Measurements from ENCODE around the gene FAM53B.

Gene FAM53B

DNA sequence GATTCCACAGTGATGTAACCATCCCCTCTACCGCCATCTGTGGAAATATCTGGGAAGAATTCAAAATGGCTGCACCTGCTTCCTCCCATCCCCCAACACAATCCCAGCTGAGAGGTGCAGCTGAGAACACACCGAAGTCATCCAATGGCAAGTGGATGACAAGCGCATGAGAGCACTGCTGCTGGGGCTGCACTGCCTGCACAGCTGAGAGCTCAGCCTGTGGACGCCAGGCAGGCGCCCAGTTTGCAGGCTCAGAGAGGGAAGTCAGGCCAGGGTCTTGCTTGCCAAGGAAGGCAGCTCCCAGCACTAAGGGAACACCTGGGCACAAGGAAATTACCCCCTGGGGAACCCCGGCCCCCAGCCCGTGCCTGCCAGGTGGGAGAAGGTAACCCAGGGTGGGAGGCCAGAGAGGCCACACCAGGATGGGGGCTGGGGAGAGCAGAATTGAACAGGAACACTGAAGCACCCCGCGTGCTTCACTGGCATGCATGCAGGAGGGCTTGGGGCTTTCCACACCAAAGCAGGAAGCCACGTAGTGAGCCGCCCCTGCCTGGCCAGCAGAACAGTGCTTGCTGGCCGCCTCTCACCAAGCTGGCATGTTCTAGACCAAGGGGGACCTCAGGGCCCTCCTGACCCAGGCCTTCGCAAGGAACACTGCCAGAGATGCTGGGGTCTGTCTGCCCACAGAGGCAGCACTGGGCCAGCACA, 46.2 kb downstream of the FAM53B start:
- DNase-seq (ENCODE audit: low read depth in 2 of 2) = no peak

- DNase-seq (ENCODE audit: low read depth in 2 of 2) = no peak
These were observed 46.7 kb downstream of the FAM53B start for GRCh38 chr10:124697443-124697836.

DNA sequence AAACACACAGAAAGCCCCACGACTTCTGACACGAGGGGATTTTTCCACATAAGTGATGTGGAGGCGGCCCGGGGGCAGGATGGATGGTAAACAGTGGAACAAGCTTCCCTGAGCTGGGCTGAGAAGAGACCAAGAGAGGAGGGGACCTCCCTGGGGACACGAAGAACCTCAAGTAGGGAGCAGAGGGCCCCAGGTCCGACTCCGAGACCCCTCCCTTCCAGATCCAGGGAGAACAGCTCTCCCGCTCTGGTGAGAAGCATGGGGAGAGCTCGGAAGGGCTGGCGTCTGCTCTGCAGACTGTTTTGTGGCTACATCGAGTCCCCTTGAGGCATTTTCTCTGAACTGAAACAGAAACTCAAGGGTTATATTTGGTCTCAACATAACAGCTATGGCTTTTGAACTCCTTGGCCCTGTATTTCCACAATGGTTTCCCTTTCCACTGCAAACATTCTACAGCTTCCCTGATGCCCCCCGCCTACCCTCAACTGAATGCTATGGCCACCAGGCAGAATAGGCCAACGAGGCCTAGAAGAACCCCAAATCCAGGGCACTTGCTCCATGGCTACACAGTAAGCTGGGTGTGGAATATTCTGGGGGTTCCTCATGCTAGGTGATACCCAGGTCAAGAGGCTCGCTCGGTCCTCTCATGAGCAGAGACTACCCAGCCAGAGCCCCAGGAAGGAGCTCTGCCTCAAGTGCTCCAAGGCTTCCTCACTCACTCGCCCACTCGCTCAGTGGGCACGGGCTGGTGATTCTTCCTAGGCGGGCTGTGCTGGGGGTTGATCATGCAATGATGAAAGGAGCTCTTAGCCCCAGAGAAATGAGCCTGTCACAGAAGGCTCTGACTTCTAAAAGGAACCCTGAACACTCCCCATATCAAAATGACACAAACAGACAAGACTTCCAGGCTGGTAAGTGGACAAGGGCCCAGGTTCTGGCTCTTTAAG, 47.5 kb downstream of the FAM53B start:
- DNase-seq (ENCODE audit: low read depth in 2 of 2) = no peak

- DNase-seq (ENCODE audit: low read depth in 2 of 2) = no peak
These were observed 48.9 kb downstream of the FAM53B start for GRCh38 chr10:124695259-124695658.

DNA sequence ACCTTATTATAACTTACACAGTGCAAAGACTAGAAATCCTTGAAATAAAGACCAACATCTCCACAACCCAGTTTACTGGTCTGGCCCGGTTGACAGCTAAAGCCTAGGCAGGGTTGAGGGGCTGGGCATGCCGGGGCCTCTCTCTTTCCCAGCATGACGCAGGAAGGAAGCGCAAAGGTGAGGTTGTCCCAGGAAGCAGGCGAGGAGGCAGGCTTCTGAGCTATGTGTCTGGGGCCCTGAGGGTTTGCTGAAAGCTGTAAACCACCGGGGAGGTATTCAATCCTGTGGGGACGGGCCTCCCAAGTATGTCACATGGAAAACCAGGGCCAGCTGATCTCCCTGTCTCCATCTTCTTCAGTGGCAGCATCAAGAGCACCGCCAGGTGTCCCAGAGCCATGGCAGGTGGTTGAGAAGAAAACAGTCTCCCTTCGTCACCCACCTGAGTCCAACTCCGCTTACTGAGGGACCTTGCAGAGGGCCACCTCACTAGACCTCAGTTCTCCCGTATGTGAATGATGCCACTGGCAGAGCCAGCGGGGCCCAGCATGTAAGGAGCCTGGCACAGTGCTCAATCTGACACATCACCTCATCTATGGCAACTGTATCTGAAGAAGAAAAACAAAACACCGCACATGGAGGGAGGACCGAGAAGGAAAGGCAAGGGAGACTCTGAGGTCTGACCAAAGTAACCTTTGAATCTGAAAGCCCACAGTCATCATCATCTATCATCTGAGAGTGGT, 49.5 kb downstream of the FAM53B start:
- no peak for DNase-seq (ENCODE audit: low read depth in 2 of 2)

GRCh38 chr10:124693801-124694416, 50.3 kb downstream of the FAM53B start:
- DNase-seq (ENCODE audit: low read depth in 2 of 2) = no peak

DNA sequence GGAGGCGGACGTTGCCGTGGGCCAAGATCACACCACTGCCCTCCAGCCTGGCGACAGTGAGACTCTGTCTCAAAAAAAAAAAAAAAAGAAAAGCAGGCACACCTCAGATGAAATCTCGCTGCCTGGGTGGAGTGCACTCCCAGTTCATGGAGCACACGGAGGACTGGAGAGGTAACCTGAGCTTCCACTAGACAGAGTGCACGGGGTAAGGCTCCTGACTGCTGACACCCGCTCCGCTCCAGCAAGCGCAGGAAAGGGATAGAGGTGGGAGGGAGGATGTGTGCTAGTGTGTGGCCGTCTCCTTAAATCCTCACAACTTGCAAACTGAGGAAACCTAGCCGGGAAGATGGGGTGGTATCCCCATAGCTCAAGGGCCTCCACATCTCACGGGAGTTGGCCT, 50.8 kb downstream of the FAM53B start:
- no peak for DNase-seq (ENCODE audit: low read depth in 2 of 2)

GRCh38 chr10:124692100-124692446, 52.1 kb downstream of the FAM53B start:
- DNase-seq (ENCODE audit: low read depth in 2 of 2) = no peak

- DNase-seq (ENCODE audit: low read depth in 2 of 2) = no peak
These were observed 52.6 kb downstream of the FAM53B start for GRCh38 chr10:124691421-124692099.

GRCh38 chr10:124691002-124691401, 53.2 kb downstream of the FAM53B start:
- DNase-seq (ENCODE audit: low read depth in 2 of 2) = no peak

DNA sequence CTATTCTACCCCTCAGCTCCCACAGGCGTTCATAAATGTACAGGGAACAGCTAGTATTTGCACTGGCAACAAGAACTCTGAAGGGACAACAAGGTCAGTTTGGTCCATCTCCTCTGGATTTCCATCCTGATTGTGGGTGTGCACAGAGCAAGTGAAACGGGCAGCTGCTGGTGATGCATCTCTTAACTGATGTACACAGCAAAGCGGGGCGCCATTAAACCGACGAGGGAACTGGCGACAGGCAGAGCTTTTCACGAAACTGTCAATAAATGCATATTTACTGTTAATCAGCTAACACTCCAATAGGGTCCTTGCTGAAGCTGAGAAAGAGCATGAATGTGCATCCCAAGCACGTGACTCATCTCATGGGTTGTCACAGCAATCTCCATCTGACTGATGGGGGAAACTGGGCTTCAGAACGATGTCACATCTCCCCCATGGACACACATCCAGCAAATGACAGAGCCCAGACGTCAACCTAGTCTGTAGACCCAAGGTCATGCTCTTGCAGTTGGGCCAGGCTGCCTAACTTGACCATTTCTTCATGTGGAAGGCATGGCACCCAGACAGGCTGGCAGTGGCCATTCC, 54.2 kb downstream of the FAM53B start:
- DNase-seq (ENCODE audit: low read depth in 2 of 2) = no peak

DNA sequence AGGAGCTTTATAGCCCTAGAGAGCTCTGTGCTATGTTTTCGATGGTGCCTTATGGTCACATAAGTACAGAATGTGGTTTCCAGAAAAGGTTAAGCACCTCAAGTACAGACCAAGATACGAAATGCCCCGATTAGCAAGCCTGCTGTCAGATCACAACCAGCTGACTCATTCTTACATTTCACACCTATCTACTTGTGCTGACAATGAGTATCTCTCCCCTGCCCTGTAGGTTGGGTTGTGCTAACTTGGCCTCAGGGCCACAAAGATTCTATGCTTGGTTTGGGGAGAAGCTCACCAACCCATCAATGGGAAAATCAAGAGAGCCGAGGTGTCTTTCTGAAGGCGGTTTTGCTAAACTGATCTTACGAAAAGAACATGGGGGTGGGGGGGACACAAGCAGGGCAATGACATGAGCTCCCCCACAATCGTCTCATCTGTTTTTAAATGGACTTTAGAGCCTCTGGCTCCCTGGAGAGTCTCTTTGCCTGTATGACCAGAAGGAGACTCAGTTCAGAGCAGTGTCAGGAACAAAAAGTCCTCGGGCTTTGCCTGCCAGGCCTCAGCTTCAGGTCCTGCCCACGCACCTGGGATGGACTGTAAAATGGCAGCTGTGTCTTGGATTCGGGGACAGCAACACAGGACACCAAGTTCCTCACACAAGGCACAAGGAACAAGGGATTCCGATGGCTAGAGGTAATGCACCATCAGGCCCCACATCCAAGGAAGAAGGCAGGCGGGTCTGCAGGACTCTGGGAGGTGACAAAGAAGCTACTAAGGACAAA, 55.1 kb downstream of the FAM53B start:
- DNase-seq (ENCODE audit: low read depth in 2 of 2) = peak in 1 of 2 donors; percentile 12

DNA sequence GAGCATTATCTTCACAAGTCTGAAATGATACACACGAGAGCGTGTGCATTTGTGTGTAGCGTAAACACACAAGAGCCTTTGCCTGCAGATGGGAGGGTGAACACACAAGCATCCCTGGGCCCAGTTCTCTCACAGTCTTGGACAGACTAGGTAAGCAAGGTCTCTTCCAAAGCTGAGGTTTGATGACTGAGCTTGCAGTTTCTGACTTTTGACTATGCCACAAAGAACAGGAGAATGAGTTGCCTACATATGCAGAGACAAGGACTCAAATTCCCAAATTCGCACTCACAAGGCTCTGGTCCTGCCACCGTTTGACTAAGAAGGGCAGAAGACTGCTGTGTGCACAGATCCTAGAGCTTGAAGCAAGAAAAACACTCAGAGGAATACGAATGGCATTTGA, 55.8 kb downstream of the FAM53B start:
- no peak for DNase-seq (ENCODE audit: low read depth in 2 of 2)

DNA sequence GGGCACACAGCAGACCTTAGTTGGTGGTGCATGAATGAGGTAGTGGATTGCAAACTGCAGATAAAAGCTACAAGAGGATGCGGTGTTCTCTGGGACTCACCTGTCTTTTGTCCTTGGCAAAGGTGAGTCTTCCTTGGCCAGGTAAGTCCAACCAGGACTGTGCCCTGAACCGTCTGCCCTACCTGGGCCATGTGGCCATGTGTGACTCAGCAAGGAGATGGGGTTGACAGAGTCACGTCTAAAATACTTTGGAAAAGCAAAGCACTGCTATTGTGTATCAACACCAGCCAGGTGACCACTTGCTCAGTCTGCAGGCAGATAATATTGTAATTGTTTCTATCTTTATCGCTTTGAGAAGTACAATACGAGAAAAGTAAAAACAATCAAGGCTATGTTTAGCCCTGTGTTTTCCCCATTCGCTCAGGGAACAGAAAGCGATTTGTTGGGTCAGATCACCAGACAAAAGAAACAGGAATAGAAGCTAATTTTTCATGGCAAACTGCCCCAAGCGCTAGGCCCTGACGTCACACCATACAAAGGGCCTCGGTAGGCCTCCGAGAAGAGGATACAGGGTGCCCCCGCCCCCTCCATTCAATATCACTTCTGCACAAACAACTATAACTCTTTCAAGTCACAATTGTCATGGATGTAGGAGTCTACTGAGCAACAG, 57.3 kb downstream of the FAM53B start:
- no peak for DNase-seq (ENCODE audit: low read depth in 2 of 2)

- DNase-seq (ENCODE audit: low read depth in 2 of 2) = no peak
These were observed 58.9 kb downstream of the FAM53B start for GRCh38 chr10:124685261-124685660.

DNA sequence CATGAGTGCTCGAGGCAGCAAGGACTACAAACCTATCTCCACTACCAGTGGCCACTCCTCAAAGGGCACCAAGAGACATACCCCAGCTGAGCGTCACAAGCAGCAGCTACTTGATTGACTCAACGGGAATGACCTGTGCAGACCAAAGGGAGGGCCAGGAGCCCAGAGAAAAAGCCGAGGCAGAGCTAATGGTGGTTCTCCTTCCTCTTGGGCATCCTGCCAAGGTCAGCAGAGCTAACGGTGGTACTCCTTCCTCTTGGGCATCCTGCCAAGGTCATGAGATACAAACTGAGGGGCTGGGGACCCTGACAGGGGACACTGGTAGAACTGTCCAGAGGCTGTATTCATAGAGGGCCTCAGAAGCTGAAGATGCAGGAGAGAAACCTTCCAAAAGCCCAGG, 60.4 kb downstream of the FAM53B start:
- no peak for DNase-seq (ENCODE audit: low read depth in 2 of 2)

DNA sequence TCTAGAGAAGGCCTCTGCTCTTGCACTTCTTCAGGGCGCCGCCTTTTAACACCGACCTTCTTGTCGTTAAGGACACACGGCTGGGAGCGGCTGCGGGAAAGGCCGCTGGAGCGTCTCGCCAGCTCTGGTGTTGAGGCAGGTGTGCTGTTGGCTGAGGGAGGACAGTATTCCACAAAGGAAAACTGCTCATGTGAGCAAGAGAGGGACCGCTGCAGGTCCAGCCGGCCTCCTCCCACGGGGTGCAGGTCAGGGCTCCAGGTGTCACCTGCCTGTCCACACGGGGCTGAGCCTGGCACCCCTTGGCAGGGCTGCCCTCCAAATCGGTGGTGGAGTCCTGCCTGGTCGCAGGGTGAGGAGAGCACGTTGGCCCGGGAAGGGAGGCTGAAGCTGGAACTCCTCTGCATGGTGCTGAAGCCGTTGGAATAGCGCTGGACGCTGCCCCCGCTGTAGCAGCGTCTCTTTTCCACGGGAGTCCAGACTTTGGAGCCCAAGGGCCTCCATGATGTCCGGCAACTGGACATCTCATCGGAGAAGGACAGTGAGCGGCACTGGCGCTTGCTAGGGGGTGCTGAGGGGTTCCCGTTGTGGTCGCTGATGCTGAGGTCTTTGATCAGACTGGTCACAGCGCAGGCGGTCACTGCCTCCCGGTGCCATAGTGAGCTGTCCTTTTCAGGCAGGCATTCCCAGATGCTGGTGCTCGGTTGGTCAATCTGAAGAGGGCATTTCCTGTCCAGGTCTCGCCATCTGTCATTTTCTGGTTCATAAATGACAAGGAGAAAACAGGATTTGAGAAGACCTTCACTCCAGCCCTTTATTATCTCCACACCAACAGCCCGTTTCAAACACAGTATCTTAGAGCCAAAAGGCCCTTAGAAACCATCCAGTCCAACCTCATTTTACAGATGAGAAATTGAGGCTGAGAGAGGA, 62.3 kb downstream of the FAM53B start:
- no peak for DNase-seq (ENCODE audit: low read depth in 2 of 2)

DNA sequence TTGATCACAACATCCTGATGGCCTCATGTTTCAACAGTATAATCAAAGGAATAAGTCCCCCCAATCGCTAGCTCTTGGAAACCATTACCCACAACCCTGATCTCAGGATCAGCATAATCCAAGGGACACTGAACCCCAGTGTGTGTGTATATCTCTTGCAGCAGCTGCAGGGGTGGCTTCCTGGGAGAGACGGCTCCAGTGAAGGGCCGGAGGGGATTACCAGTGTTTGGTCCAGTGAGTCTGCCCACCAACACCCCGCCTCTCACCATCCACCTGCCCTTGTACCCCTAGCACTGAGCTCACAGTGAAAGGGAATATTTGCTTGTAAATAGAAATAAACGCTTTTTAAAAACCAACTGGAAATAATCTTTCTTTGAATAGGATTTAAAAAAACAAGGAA, 63.1 kb downstream of the FAM53B start:
- DNase-seq (ENCODE audit: low read depth in 2 of 2) = no peak

DNA sequence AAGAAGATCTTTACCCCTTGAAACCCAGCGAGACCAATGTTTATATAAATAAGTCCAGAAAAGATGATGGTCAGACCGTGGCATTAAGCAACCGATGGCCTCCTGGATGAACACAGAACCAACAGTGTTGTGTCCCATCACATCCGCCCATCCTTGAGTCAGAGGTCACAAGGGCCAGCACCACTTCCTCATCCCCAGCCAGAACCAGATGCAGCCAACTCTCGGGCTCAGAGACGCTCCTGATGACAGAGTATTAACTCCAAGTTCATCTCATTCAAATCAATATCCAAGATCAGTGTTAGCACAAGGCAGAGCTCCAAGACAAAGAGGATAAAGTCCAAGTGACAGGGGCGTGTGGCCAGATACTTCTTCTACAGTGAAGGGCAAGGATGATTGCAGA, 63.5 kb downstream of the FAM53B start:
- DNase-seq (ENCODE audit: low read depth in 2 of 2) = no peak

Measured in stimulated activated CD8-positive, alpha-beta memory T cell treated with anti-CD3 and anti-CD28 coated beads, Interleukin-7, amount 100 ng/mL, for 1 hour (primary cell).